HG03045 (cell line): ENCODE results near the gene OR2D2.
"Not testable (repeated sequence)": the region's sequence is repeated elsewhere in the genome, so short reads cannot be mapped to it uniquely, and the experiment has no call there.

Experiments used
- ATAC-seq: cut with Tn5 transposase; IDR thresholded peaks from one replicate; pipeline ENCODE4 v1.9.1; 2021; ENCODE audit warnings: mild to moderate bottlenecking, moderate library complexity; ENCODE audit not compliant: unreplicated experiment

The OR2D2 gene

GRCh38 chr11:6887711-6888110 is 4.6 kb downstream of the OR2D2 start:
- not testable (repeated sequence) for ATAC-seq

- no peak for ATAC-seq
Measured at GRCh38 chr11:6882751-6883150, 9.5 kb downstream of the OR2D2 start.

GRCh38 chr11:6876914-6877313 is 15.4 kb downstream of the OR2D2 start:
- ATAC-seq, result no peak

- ATAC-seq, result no peak
Measured at GRCh38 chr11:6876325-6876724, 16.0 kb downstream of the OR2D2 start, which contains the start of gene OR10A4. Gene OR10A4 (plus strand): TSS chr11:6876625. CDS start chr11:6876648, 23 bp downstream.

GRCh38 chr11:6875761-6876160 is 16.5 kb downstream of the OR2D2 start:
- ATAC-seq, result no peak

GRCh38 chr11:6871278-6871677 is 21.0 kb downstream of the OR2D2 start:
- ATAC-seq, result no peak

- ATAC-seq, result no peak
Measured at GRCh38 chr11:6864438-6864837, 27.9 kb downstream of the OR2D2 start.

- ATAC-seq, result no peak
Measured at GRCh38 chr11:6862961-6863360, 29.3 kb downstream of the OR2D2 start, which contains the start of gene OR10A2. Gene OR10A2 (plus strand): TSS chr11:6863057. CDS start chr11:6869755, 6,698 bp downstream.

- peak; percentile 80 for ATAC-seq
Measured at GRCh38 chr11:6856871-6857270, 35.4 kb downstream of the OR2D2 start.

- ATAC-seq, result no peak
Measured at GRCh38 chr11:6855971-6856541, 36.2 kb downstream of the OR2D2 start.

- not testable (repeated sequence) for ATAC-seq
Measured at GRCh38 chr11:6854801-6855200, 37.5 kb downstream of the OR2D2 start.

GRCh38 chr11:6850526-6850925 is 41.8 kb downstream of the OR2D2 start:
- ATAC-seq, result no peak

- no peak for ATAC-seq
Measured at GRCh38 chr11:6845383-6845782, 46.9 kb downstream of the OR2D2 start, which contains the start of gene OR10A5. Gene OR10A5 (plus strand): TSS chr11:6845683. CDS start chr11:6845683, 0 bp downstream.

- no peak for ATAC-seq
Measured at GRCh38 chr11:6844356-6844755, 47.9 kb downstream of the OR2D2 start.

GRCh38 chr11:6843670-6844069 is 48.6 kb downstream of the OR2D2 start:
- no peak for ATAC-seq

GRCh38 chr11:6841694-6842093 is 50.6 kb downstream of the OR2D2 start:
- no peak for ATAC-seq
